IPS DF 6.9 (cell line): ENCODE results near the gene NLGN4X.

ENCODE experiments used
- DNase-seq: peaks from one replicate; pipeline ENCODE4 v3.0.0-alpha.2; 2013; ENCODE audit warnings: low read depth, low spot score
- H3K27ac ChIP-seq: one replicate; pipeline ENCODE4 v1.5.1; 2013; ENCODE audit warnings: low read length, control low read depth
- H3K27me3 ChIP-seq: 2 replicates; pipeline ENCODE4 v1.6.1; 2013; ENCODE audit warnings: mild to moderate bottlenecking, low read length; ENCODE audit not compliant: control insufficient read depth, insufficient read depth
- H3K36me3 ChIP-seq: 2 replicates; pipeline ENCODE4 v1.6.1; 2013; ENCODE audit warnings: low read length; ENCODE audit not compliant: control insufficient read depth, insufficient read depth
- H3K4me1 ChIP-seq: 2 replicates; pipeline ENCODE4 v1.6.1; 2013; ENCODE audit warnings: low read length; ENCODE audit not compliant: control insufficient read depth, insufficient read depth
- H3K4me3 ChIP-seq: 2 replicates; pipeline ENCODE4 v1.5.1; 2013; ENCODE audit warnings: mild to moderate bottlenecking, low read length
- H3K9me3 ChIP-seq: 2 replicates; pipeline ENCODE4 v1.6.1; 2013; ENCODE audit warnings: low read length, inconsistent platforms; ENCODE audit not compliant: control insufficient read depth, insufficient read depth
- WGBS: extraction: QIAGEN DNeasy Blood & Tissue Kit; methylation state at CpG from one replicate; pipeline ENCODE4 v1.1.7; 2013; ENCODE audit warnings: mixed read lengths, missing lambda C conversion rate; ENCODE audit not compliant: insufficient read length, insufficient coverage; 5-methylcytosine and 5-hydroxymethylcytosine counted together

Gene NLGN4X

GRCh38 chrX:6071731-6072130, 156.9 kb downstream of the NLGN4X start:
- DNase-seq: no peak
- Histone ChIP-seq H3K27ac (no peak overlapping the region), H3K27me3 (no peaks in the 10 kb centered on the region), H3K9me3 (no peaks in the 10 kb centered on the region), H3K4me1 (no peaks in the 10 kb centered on the region), H3K36me3 (no peaks in the 10 kb centered on the region), H3K4me3 (no peak overlapping the region)
- no CpG with 5 or more reads among the region's 5 CpGs for WGBS

GRCh38 chrX:6067600-6067999, 161.1 kb downstream of the NLGN4X start:
- no CpG with 5 or more reads among the region's 1 CpG for WGBS
- H3K4me3 ChIP-seq: no peak overlapping the region
- no peak for DNase-seq
- no peak overlapping the region for H3K27ac ChIP-seq
- no peaks in the 10 kb centered on the region for H3K4me1 ChIP-seq
- H3K36me3 ChIP-seq: no peaks in the 10 kb centered on the region
- no peaks in the 10 kb centered on the region for H3K9me3 ChIP-seq
- no peaks in the 10 kb centered on the region for H3K27me3 ChIP-seq

GRCh38 chrX:6053141-6053540, 175.5 kb downstream of the NLGN4X start:
- WGBS: no CpG with 5 or more reads among the region's 6 CpGs
- H3K36me3 ChIP-seq: no peaks in the 10 kb centered on the region
- H3K4me1 ChIP-seq: no peaks in the 10 kb centered on the region
- no peak for DNase-seq
- H3K27ac ChIP-seq: no peak overlapping the region
- no peaks in the 10 kb centered on the region for H3K9me3 ChIP-seq
- no peaks in the 10 kb centered on the region for H3K27me3 ChIP-seq
- no peak overlapping the region for H3K4me3 ChIP-seq

- no peaks in the 10 kb centered on the region for H3K36me3 ChIP-seq
- no peak overlapping the region for H3K4me3 ChIP-seq
- no peak overlapping the region for H3K27ac ChIP-seq
- no CpG with 5 or more reads among the region's 8 CpGs for WGBS
- H3K9me3 ChIP-seq: no peaks in the 10 kb centered on the region
- no peak for DNase-seq
- no peaks in the 10 kb centered on the region for H3K27me3 ChIP-seq
- H3K4me1 ChIP-seq: no peaks in the 10 kb centered on the region
These were observed 176.4 kb downstream of the NLGN4X start for GRCh38 chrX:6052111-6052745.

GRCh38 chrX:6049132-6049531, 179.5 kb downstream of the NLGN4X start:
- H3K4me1 ChIP-seq: no peaks in the 10 kb centered on the region
- H3K9me3 ChIP-seq: no peaks in the 10 kb centered on the region
- WGBS: no CpG with 5 or more reads among the region's 1 CpG

GRCh38 chrX:6041630-6042029, 187.0 kb downstream of the NLGN4X start:
- Histone ChIP-seq H3K27me3 (no peaks in the 10 kb centered on the region), H3K36me3 (no peaks in the 10 kb centered on the region), H3K9me3 (no peaks in the 10 kb centered on the region), H3K27ac (no peak overlapping the region), H3K4me3 (no peak overlapping the region), H3K4me1 (no peaks in the 10 kb centered on the region)
- no peak for DNase-seq
- no CpG with 5 or more reads among the region's 2 CpGs for WGBS

More at GRCh38 chrX:6049132-6049531, 179.5 kb downstream of the NLGN4X start:
- Histone ChIP-seq H3K4me3 (no peak overlapping the region), H3K27me3 (no peaks in the 10 kb centered on the region), H3K27ac (no peak overlapping the region), H3K36me3 (no peaks in the 10 kb centered on the region)
- no peak for DNase-seq

GRCh38 chrX:6029014-6029413, 199.7 kb downstream of the NLGN4X start:
- Histone ChIP-seq H3K36me3 (no peaks in the 10 kb centered on the region), H3K27ac (no peak overlapping the region), H3K9me3 (no peaks in the 10 kb centered on the region), H3K4me3 (no peak overlapping the region), H3K4me1 (no peaks in the 10 kb centered on the region; the same call in 1 of the 2 replicates), H3K27me3 (no peaks in the 10 kb centered on the region)
- DNase-seq: no peak
- no CpG with 5 or more reads among the region's 11 CpGs for WGBS

GRCh38 chrX:6026980-6027379, 201.7 kb downstream of the NLGN4X start:
- DNase-seq: no peak
- H3K36me3 ChIP-seq: no peaks in the 10 kb centered on the region
- H3K27me3 ChIP-seq: no peaks in the 10 kb centered on the region
- no peak overlapping the region for H3K27ac ChIP-seq
- no peaks in the 10 kb centered on the region for H3K9me3 ChIP-seq
- no peak overlapping the region for H3K4me3 ChIP-seq
- WGBS: no CpG with 5 or more reads among the region's 6 CpGs
- H3K4me1 ChIP-seq: no peaks in the 10 kb centered on the region; the same call in 1 of the 2 replicates

- H3K27me3 ChIP-seq: no peaks in the 10 kb centered on the region
- no peaks in the 10 kb centered on the region for H3K36me3 ChIP-seq
- H3K27ac ChIP-seq: no peak overlapping the region
- no peaks in the 10 kb centered on the region; the same call in 1 of the 2 replicates for H3K4me1 ChIP-seq
- WGBS: no CpG with 5 or more reads among the region's 7 CpGs
- no peaks in the 10 kb centered on the region for H3K9me3 ChIP-seq
- no peak for DNase-seq
- no peak overlapping the region for H3K4me3 ChIP-seq
These were observed 202.2 kb downstream of the NLGN4X start for GRCh38 chrX:6026429-6026828.

GRCh38 chrX:6024204-6024603, 204.5 kb downstream of the NLGN4X start:
- no peaks in the 10 kb centered on the region for H3K36me3 ChIP-seq
- H3K27ac ChIP-seq: no peak overlapping the region
- no peaks in the 10 kb centered on the region for H3K27me3 ChIP-seq
- no CpG with 5 or more reads among the region's 4 CpGs for WGBS
- DNase-seq: no peak
- H3K9me3 ChIP-seq: no peaks in the 10 kb centered on the region
- no peaks in the 10 kb centered on the region; the same call in 1 of the 2 replicates for H3K4me1 ChIP-seq
- H3K4me3 ChIP-seq: no peak overlapping the region
